ENCODE measurements around the gene PCBP3.
"Not testable (repeated sequence)": the region's sequence is repeated elsewhere in the genome, so short reads cannot be mapped to it uniquely, and the experiment has no call there.

DNA sequence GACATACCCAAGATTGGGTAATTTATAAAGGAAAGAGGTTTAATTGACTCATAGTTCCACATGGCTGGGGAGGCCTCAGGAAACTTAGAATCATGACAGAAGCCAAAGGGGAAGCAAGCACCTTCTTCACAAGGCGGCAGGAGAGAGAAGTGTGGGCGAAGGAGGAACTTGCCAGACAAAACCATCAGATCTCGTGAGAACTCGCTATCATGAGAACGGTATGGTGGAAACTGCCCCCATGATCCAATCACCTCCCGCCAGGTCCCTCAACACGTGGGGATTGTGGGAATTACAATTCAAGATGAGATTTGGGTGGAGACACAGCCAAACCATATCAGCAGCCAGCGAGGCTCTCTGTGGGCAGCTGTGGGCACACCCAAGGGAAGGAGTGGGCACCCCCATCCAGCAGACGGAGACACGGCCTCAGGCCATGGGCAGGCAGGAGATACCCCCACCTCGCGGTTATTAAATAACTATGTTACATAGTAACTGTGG lies 189.3 kb downstream of the PCBP3 start:
- TF ChIP-seq POLR2A (IDR thresholded peaks at IDR 0.05; ENCODE audit: low read depth, low read length); TAF1 (IDR thresholded peaks at IDR 0.05; ENCODE audit: borderline replicate concordance, low read depth, low read length); POLR2AphosphoS5 (IDR thresholded peaks at IDR 0.05; ENCODE audit: low read depth, low read length): not testable (repeated sequence)
